Measurements from ENCODE around the gene GATA5.

GATA5 gene

DNA sequence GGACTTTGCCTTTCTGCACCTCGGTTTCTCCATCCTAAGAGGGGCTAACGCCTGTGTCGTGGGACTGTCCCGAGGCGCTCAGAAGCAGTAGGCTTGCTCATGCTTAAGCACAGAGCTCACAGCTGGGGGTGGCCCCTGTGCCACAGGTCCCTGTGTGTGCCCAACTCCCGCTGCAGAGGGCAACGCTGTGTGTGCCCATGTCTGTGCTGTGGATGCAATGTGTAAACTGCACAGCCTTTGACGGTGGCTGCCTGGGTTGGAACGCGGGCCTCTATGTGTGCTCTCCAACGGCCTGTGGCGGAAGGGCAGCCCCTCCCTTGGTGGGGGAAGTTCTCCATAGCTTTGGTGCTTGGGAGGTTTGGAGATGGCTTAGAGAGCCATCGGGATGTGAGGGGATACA, 10.7 kb upstream of the GATA5 start:
- TF ChIP-seq TAF1 (IDR thresholded peaks at IDR 0.05; ENCODE audit: low read depth) (no peak), ZBTB7A (IDR thresholded peaks at IDR 0.05; ENCODE audit: low read depth) (no peak), EP300 (IDR thresholded peaks at IDR 0.05; ENCODE audit: borderline replicate concordance) (no peak), RAD21 (IDR thresholded peaks at IDR 0.05; ENCODE audit: low read depth) (no peak), TEAD4 (IDR thresholded peaks at IDR 0.05) (no peak), FOXM1 (IDR thresholded peaks at IDR 0.05; ENCODE audit: borderline replicate concordance, low read depth) (no peak), CEBPB (IDR thresholded peaks at IDR 0.05) (no peak), NFIC (IDR thresholded peaks at IDR 0.05) (no peak), YY1 (IDR thresholded peaks at IDR 0.05; ENCODE audit: low read depth) (no peak), CREB1 (IDR thresholded peaks at IDR 0.05; ENCODE audit: low read depth) (no peak), USF1 (IDR thresholded peaks at IDR 0.05) (no peak), TCF12 (IDR thresholded peaks at IDR 0.05; ENCODE audit: low read depth) (no peak), EGR1 (IDR thresholded peaks at IDR 0.05) (no peak)
- TF ChIP-seq, protein P1, sequence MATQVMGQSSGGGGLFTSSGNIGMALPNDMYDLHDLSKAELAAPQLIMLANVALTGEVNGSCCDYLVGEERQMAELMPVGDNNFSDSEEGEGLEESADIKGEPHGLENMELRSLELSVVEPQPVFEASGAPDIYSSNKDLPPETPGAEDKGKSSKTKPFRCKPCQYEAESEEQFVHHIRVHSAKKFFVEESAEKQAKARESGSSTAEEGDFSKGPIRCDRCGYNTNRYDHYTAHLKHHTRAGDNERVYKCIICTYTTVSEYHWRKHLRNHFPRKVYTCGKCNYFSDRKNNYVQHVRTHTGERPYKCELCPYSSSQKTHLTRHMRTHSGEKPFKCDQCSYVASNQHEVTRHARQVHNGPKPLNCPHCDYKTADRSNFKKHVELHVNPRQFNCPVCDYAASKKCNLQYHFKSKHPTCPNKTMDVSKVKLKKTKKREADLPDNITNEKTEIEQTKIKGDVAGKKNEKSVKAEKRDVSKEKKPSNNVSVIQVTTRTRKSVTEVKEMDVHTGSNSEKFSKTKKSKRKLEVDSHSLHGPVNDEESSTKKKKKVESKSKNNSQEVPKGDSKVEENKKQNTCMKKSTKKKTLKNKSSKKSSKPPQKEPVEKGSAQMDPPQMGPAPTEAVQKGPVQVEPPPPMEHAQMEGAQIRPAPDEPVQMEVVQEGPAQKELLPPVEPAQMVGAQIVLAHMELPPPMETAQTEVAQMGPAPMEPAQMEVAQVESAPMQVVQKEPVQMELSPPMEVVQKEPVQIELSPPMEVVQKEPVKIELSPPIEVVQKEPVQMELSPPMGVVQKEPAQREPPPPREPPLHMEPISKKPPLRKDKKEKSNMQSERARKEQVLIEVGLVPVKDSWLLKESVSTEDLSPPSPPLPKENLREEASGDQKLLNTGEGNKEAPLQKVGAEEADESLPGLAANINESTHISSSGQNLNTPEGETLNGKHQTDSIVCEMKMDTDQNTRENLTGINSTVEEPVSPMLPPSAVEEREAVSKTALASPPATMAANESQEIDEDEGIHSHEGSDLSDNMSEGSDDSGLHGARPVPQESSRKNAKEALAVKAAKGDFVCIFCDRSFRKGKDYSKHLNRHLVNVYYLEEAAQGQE (IDR thresholded peaks at IDR 0.05; ENCODE audit: low read depth) = no peak
- TF ChIP-seq, protein P2, sequence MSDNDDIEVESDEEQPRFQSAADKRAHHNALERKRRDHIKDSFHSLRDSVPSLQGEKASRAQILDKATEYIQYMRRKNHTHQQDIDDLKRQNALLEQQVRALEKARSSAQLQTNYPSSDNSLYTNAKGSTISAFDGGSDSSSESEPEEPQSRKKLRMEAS (IDR thresholded peaks at IDR 0.05) = no peak

DNA sequence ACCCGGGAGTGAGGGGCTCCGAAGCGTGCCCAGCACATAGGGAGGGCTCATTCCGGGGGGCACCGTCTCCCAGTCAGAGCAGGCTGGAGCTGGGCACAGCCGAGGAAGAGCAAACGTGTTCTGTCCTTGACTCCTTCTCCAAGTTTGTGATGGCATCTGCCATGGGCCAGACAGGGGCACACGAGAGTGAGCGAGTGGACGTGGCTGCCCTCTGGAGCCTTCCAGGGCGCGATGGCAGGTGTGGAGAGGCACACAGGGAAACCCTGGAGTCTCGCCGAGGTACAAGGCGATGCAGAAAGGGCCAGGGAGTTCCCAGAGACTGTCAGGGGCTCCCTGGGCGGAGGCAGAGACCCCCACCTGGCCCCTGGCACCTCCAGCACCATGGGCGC, 9.9 kb upstream of the GATA5 start:
- TF ChIP-seq, protein P2 (IDR thresholded peaks at IDR 0.05) = no peak
- TF ChIP-seq TCF12 (IDR thresholded peaks at IDR 0.05; ENCODE audit: low read depth) = no peak
- TF ChIP-seq TEAD4 (IDR thresholded peaks at IDR 0.05) = no peak
- no peak for TF ChIP-seq USF1 (IDR thresholded peaks at IDR 0.05)
- TF ChIP-seq ZBTB7A (IDR thresholded peaks at IDR 0.05; ENCODE audit: low read depth) = no peak
- TF ChIP-seq TAF1 (IDR thresholded peaks at IDR 0.05; ENCODE audit: low read depth) = no peak
- no peak for TF ChIP-seq EGR1 (IDR thresholded peaks at IDR 0.05)
- no peak for TF ChIP-seq FOXM1 (IDR thresholded peaks at IDR 0.05; ENCODE audit: borderline replicate concordance, low read depth)
- TF ChIP-seq EP300 (IDR thresholded peaks at IDR 0.05; ENCODE audit: borderline replicate concordance) = no peak
- TF ChIP-seq, protein P1 (IDR thresholded peaks at IDR 0.05; ENCODE audit: low read depth) = no peak

DNA sequence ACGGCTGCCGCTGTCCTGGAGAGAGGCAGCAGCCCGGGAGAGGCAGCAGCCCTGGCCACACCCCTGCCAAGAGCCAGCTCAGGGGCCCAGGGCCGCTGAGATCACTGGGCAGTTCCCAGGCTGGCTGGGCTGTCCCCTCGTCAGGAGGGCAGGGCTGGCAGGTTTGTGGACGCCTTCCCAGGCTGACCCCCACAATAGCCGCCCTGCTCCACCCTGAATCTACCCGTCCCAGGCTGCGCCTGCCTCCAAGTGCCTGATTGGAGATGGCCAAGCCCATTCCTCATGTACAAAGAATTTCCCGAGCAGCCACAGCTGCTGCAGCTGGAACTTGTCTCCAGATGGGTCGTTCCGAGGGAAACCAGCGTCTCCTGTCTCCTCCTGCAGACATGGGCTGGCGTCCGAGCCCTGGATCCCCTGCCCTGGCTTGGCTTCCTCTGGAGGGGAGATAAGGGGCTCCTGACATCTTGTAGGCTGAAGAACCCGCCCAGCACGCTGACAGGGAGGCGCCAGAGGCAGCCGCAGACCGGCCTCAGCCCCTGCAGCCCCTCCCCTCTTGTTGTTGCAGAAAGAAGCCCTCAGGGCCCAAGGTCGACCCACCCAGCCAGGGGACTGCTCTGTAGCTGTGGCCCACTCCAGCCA, 9.4 kb upstream of the GATA5 start:
- TF ChIP-seq, protein P2 (IDR thresholded peaks at IDR 0.05) = no peak
- TF ChIP-seq CREB1 (IDR thresholded peaks at IDR 0.05; ENCODE audit: low read depth) (no peak), YY1 (IDR thresholded peaks at IDR 0.05; ENCODE audit: low read depth) (no peak), FOXM1 (IDR thresholded peaks at IDR 0.05; ENCODE audit: borderline replicate concordance, low read depth) (no peak), CEBPB (IDR thresholded peaks at IDR 0.05) (no peak), RAD21 (IDR thresholded peaks at IDR 0.05; ENCODE audit: low read depth) (no peak), TCF12 (IDR thresholded peaks at IDR 0.05; ENCODE audit: low read depth) (no peak), ZBTB7A (IDR thresholded peaks at IDR 0.05; ENCODE audit: low read depth) (no peak), EGR1 (IDR thresholded peaks at IDR 0.05) (no peak), TAF1 (IDR thresholded peaks at IDR 0.05; ENCODE audit: low read depth) (no peak)
- TF ChIP-seq, protein P1 (IDR thresholded peaks at IDR 0.05; ENCODE audit: low read depth) = no peak

DNA sequence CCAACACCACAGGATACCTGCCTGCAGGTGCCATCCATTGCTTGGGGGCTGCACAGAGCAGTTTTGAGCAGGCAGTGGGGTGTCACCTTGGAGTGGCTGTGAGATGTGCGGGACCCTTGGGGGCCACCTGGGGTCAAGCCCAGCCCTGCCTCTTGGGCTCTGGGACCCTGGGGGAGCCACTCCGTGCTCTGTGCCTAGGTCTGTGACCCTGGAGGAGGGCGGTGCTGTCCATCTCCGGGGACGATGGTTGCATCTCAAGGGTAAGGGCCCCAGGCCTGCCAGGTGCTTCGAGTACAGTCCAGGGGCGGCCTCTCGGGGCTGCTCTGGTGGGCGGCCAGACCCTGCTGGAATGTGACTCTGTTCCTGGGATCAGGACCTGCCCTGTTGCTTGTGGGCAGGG, 8.7 kb upstream of the GATA5 start:
- no peak for TF ChIP-seq TEAD4 (IDR thresholded peaks at IDR 0.05)
- no peak for TF ChIP-seq NFIC (IDR thresholded peaks at IDR 0.05)
- TF ChIP-seq USF1 (IDR thresholded peaks at IDR 0.05) = no peak
- TF ChIP-seq, protein P2 (IDR thresholded peaks at IDR 0.05) = no peak
